Mesodermal cell (in vitro differentiated cells): ENCODE results near the gene TRAK1.
"Not testable (repeated sequence)": the region's sequence is repeated elsewhere in the genome, so short reads cannot be mapped to it uniquely, and the experiment has no call there.

Experiments
- H3K27ac ChIP-seq: 2 replicates; pipeline ENCODE4 v1.7.0; 2013; ENCODE audit warnings: mild to moderate bottlenecking, low read depth, low read length, moderate library complexity; ENCODE audit not compliant: severe bottlenecking
- H3K36me3 ChIP-seq: 2 replicates; pipeline ENCODE4 v1.7.1; 2013; ENCODE audit warnings: mild to moderate bottlenecking, low read length, moderate library complexity; ENCODE audit not compliant: control insufficient read depth, insufficient read depth
- H3K4me1 ChIP-seq: one replicate; pipeline ENCODE4 v1.7.1; 2013; ENCODE audit warnings: mild to moderate bottlenecking, low read length; ENCODE audit not compliant: insufficient read depth, control insufficient read depth, poor library complexity, severe bottlenecking
- H3K4me3 ChIP-seq: 2 replicates; pipeline ENCODE4 v1.7.0; 2013; ENCODE audit warnings: low read length, control low read depth, mild to moderate bottlenecking; ENCODE audit not compliant: insufficient read depth, poor library complexity, severe bottlenecking; ENCODE audit errors: extremely low read depth
- H3K9me3 ChIP-seq: 2 replicates; pipeline ENCODE4 v1.7.1; 2013; ENCODE audit warnings: mild to moderate bottlenecking, low read length, moderate library complexity; ENCODE audit not compliant: control insufficient read depth
- WGBS, 2 experiments: methylation state at CpG; one replicate each; pipeline ENCODE4 v1.1.5; 2013; ENCODE audit warnings: missing lambda C conversion rate in 2 of 2; ENCODE audit not compliant: insufficient coverage in 2 of 2; 5-methylcytosine and 5-hydroxymethylcytosine counted together

TRAK1 gene

DNA sequence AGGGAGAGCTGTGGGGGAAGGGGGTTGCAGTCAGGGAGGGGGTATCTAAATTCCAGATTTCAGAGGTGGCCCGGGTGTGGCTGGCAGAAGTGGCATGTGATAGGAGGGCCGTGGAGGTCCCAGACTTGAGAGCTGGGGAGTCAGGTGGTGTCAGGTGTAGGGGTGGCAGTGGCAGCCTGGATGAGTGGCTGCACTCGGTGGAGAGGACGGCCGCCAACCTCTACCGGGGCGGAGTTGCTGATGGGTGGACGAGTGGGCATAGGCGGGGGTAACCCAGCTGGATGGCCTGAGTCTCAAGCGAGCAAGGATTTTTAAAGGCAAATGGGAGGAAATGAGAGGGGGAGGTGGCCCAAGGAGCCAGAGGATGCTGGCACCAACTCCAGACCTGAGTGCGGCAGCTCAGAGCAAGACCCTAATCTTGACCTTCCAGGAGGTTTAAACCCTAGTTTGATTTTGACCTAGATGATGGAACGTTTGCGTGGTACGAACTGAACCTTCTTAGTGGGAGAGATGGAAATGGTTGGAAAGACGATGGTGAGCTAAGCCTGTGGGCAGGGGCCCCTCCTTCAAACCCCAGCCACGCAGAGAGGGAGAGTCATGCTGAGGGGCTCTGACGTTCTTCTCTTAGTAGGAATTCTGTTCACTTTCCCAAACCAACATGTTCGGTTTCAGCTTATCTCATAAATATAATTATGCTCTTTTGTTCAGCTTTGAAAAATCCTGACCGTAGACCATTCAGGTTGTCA is 8.0 kb downstream of the TRAK1 start:
- Histone ChIP-seq H3K9me3 (no peaks in the 10 kb centered on the region), H3K36me3 (peaks cover 5% of the 10 kb centered on the region), H3K4me1 (peaks cover 9% of the 10 kb centered on the region), H3K4me3 (no peak overlapping the region), H3K27ac (no peak overlapping the region)
- WGBS, 2 experiments, result 75 to 81% methylated on average over 12 to 18 of the region's 19 CpGs

DNA sequence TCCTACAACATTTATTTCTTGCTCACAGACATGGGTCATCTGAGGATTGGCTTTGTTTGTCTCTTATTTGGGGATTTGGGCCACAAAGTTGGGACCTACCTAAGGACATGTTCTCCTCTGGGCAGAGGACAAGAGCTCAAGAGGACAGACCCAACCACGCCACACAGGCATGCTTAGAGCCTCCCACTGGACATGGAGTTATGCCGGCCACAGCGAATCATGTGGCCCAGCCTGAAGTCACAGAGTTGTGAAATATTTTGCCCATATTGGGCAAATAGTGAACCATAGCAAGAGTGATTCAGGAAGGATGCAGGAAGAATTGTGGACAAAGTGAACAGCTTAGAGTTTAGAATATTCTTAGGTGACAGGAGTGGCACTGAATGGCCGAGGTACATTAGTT is 9.9 kb downstream of the TRAK1 start:
- WGBS, 2 experiments, result 90 to 97% methylated on average over 4 of the region's 4 CpGs
- Histone ChIP-seq H3K4me1 (peaks cover 9% of the 10 kb centered on the region), H3K9me3 (no peaks in the 10 kb centered on the region), H3K27ac (no peak overlapping the region), H3K4me3 (no peak overlapping the region), H3K36me3 (peaks cover 5% of the 10 kb centered on the region)

DNA sequence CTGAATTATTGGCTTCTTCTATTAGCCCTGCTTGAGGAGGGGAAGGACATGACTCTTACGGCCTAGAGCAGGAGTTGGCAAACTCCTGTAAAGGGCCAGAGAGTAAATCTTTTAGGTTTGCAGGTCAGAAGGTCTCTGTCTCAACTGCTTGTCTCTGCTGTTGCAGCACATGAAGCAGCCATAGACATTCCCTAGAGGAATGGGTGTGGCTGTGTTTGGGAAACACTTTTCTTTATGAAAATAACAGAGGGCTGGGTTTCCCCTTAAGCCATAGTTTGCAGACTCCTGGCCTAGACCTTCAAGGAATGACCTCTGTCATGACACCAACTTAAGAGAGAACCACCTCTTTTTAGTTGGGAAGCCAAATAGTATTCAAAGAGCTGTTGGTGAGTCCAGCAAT is 10.3 kb downstream of the TRAK1 start:
- Histone ChIP-seq H3K4me3 (no peak overlapping the region), H3K9me3 (no peaks in the 10 kb centered on the region), H3K27ac (no peak overlapping the region), H3K4me1 (peaks cover 9% of the 10 kb centered on the region), H3K36me3 (peaks cover 5% of the 10 kb centered on the region)
- WGBS, 2 experiments, result 100% methylated on average over 1 of the region's 1 CpG; no CpG with 5 or more reads in 1 of the 2 experiments

- H3K9me3 ChIP-seq, result peaks cover under 1% of the 10 kb centered on the region
- H3K27ac ChIP-seq, result no peak overlapping the region
- peaks cover 5% of the 10 kb centered on the region for H3K36me3 ChIP-seq
- no peak overlapping the region for H3K4me3 ChIP-seq
- H3K4me1 ChIP-seq, result peaks cover 9% of the 10 kb centered on the region
- 77 to 90% methylated on average over 4 of the region's 6 CpGs for WGBS, 2 experiments
These were observed 11.4 kb downstream of the TRAK1 start for GRCh38 chr3:42102571-42102970.

DNA sequence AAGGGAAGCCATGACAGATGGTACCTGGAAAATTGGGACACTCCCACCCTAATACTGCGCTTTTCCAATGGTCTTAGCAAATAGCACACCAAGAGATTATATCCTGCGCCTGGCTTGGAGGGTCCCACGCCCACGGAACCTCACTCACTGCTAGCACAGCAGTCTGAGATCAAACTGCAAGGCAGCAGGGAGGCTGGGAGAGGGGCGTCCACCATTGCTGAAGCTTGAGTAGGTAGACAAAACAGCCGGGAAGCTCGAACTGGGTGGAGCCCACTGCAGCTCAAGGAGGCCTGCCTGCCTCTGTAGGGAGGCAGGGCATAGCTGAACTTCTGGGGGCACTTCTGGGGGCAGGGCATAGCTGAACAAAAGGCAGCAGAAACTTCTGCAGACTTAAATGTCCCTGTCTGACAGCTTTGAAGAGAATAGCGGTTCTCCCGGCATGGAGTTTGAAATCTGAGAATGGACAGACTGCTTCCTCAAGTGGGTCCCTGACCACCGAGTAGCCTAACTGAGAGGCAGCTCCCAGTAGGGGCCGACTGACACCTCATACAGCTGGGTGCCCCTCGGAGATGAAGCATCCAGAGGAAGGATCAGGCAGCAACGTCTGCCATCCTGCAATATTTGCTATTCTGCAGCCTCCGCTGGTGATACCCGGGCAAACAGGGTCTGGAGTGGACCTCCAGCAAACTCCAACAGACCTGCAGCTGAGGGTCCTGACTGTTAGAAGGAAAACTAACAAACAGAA is 12.9 kb downstream of the TRAK1 start:
- not testable (repeated sequence) for H3K4me1 ChIP-seq, H3K27ac ChIP-seq, H3K4me3 ChIP-seq, H3K36me3 ChIP-seq, H3K9me3 ChIP-seq
- 93 to 94% methylated on average over 11 to 13 of the region's 15 CpGs for WGBS, 2 experiments

DNA sequence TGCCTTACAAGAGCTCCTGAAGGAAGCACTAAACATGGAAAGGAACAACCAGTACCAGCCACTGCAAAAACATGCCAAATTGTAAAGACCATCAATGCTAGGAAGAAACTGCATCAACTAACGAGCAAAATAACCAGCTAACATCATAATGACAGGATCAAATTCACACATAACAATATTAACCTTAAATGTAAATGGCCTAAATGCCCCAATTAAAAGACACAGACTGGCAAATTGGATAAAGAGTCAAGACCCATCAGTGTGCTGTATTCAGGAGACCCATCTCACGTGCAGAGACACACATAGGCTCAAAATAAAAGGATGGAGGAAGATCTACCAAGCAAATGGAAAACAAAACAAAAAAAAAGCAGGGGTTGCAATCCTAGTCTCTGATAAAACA is 14.8 kb downstream of the TRAK1 start:
- not testable (repeated sequence) for H3K36me3 ChIP-seq, H3K4me1 ChIP-seq, H3K4me3 ChIP-seq, H3K9me3 ChIP-seq, H3K27ac ChIP-seq
- WGBS, 2 experiments, result no CpG with 5 or more reads among the region's 2 CpGs

- Histone ChIP-seq H3K4me1 (no peaks in the 10 kb centered on the region), H3K36me3 (peaks cover 5% of the 10 kb centered on the region), H3K9me3 (peaks cover 4% of the 10 kb centered on the region), H3K4me3 (no peak overlapping the region), H3K27ac (no peak overlapping the region)
These were observed 15.5 kb downstream of the TRAK1 start for GRCh38 chr3:42106646-42107045.

DNA sequence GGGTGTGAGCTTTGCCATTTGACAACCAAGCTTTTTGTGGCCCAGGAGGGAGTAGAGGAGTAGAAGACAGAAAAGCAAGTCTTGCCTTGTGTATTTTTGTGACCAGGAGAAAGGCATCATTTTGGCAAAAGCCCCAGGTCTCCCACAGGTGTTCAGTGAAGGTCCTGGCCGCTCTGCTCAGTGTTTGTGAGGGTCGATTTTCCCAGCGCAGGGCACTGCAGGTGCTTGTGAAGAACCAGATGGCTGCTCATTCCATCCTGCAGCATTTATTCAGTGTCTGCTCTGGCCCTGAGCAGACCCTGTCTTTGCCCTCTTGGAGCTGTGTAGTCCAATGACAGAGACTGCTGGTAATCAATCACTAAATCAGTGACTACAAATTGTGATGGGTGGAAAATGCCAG is 19.5 kb downstream of the TRAK1 start:
- H3K4me1 ChIP-seq, result no peaks in the 10 kb centered on the region
- peaks cover 4% of the 10 kb centered on the region for H3K9me3 ChIP-seq
- no peak overlapping the region for H3K27ac ChIP-seq
- 95 to 97% methylated on average over 3 of the region's 3 CpGs for WGBS, 2 experiments
- no peak overlapping the region for H3K4me3 ChIP-seq
- no peaks in the 10 kb centered on the region for H3K36me3 ChIP-seq

DNA sequence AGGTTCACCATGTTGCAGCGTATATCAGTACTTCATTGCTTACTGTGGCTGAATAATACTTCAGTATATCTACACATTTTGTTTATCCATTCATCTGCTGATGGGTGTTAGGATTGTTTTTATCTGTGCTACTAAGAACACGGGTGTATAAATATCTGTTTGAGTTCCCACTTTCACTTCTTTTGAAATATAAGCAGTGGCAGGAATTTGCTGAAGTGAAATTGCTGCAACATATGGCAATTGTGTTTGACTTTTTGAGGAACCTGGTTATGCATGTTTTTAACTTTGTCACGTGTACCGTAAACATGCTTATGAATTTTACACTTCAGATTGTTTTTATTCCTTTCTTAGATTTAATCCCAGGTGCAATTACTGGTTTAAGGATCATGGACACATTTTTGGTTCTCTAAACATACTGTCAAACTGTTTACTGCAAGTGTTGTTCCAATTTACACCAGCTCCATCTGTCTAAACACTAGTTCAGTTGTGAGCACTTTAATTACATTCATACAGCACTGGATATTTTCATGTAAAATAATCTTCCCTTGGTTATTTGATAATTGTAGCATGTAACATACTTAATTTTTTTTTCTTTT is 23.1 kb downstream of the TRAK1 start:
- Histone ChIP-seq H3K27ac (no peak overlapping the region), H3K4me1 (peaks cover 18% of the 10 kb centered on the region), H3K36me3 (no peaks in the 10 kb centered on the region), H3K9me3 (no peaks in the 10 kb centered on the region), H3K4me3 (no peak overlapping the region)
- WGBS, 2 experiments, result 100% methylated on average over 2 of the region's 4 CpGs; no CpG with 5 or more reads in 1 of the 2 experiments

GRCh38 chr3:42115215-42115614 is 24.1 kb downstream of the TRAK1 start:
- Histone ChIP-seq H3K36me3 (no peaks in the 10 kb centered on the region), H3K9me3 (no peaks in the 10 kb centered on the region), H3K4me3 (no peak overlapping the region), H3K4me1 (peaks cover 18% of the 10 kb centered on the region), H3K27ac (no peak overlapping the region)
- 68 to 79% methylated on average over 3 to 8 of the region's 13 CpGs for WGBS, 2 experiments

DNA sequence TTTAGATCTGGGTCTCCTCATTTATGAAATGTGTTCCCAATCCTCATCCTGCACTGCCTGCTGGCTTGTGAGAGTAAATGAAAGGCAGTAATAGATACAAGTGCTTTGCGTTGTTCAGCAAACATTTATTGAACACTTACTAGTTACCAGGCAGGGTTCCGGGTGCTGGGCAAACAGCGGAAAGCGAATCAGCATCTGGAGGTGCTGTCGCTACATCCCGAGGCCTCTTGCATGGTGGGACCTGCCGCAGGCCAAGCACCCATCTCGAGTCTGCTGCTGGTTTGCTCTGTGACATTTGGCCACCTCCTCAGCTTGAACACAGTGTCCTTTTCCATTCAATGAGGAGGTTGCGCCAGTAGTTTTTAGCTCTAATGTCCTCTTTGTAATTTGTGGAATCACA is 24.8 kb downstream of the TRAK1 start:
- H3K4me1 ChIP-seq, result peaks cover 18% of the 10 kb centered on the region
- H3K36me3 ChIP-seq, result no peaks in the 10 kb centered on the region
- WGBS, 2 experiments, result 91 to 95% methylated on average over 7 to 8 of the region's 9 CpGs
- no peak overlapping the region for H3K27ac ChIP-seq
- H3K4me3 ChIP-seq, result no peak overlapping the region
- no peaks in the 10 kb centered on the region for H3K9me3 ChIP-seq
